Fibroblast of peridontal ligament (primary cell): ENCODE results near the gene SNED1.

ENCODE experiments used
- DNase-seq: peaks from one replicate; pipeline ENCODE4 v3.0.0-alpha.2; 2010; ENCODE audit errors: extremely low read depth

The SNED1 gene

GRCh38 chr2:241006412-241006811, 8.0 kb downstream of the SNED1 start:
- DNase-seq: no peak

GRCh38 chr2:241007111-241007510, 8.7 kb downstream of the SNED1 start:
- DNase-seq: no peak

- DNase-seq: no peak
Measured at GRCh38 chr2:241007880-241008710, 9.7 kb downstream of the SNED1 start.

GRCh38 chr2:241008711-241009121, 10.3 kb downstream of the SNED1 start:
- no peak for DNase-seq

GRCh38 chr2:241009191-241009590, 10.8 kb downstream of the SNED1 start:
- no peak for DNase-seq

- DNase-seq: peak; percentile 72
Measured at GRCh38 chr2:241009601-241010530, 11.4 kb downstream of the SNED1 start.

GRCh38 chr2:241010531-241011295, 12.3 kb downstream of the SNED1 start:
- no peak for DNase-seq

- DNase-seq: no peak
Measured at GRCh38 chr2:241011296-241011600, 12.8 kb downstream of the SNED1 start.

GRCh38 chr2:241011751-241012510, 13.5 kb downstream of the SNED1 start:
- DNase-seq: no peak

GRCh38 chr2:241014224-241014623, 15.8 kb downstream of the SNED1 start:
- DNase-seq: no peak

GRCh38 chr2:241014764-241015163, 16.3 kb downstream of the SNED1 start:
- no peak for DNase-seq

- DNase-seq: no peak
Measured at GRCh38 chr2:241015439-241015838, 17.0 kb downstream of the SNED1 start.

- no peak for DNase-seq
Measured at GRCh38 chr2:241017228-241017940, 19.0 kb downstream of the SNED1 start.

GRCh38 chr2:241018051-241018891, 19.9 kb downstream of the SNED1 start:
- DNase-seq: no peak

- DNase-seq: no peak
Measured at GRCh38 chr2:241019441-241020139, 21.2 kb downstream of the SNED1 start.

GRCh38 chr2:241020201-241020600, 21.8 kb downstream of the SNED1 start:
- no peak for DNase-seq

- no peak for DNase-seq
Measured at GRCh38 chr2:241020629-241021190, 22.3 kb downstream of the SNED1 start.

- DNase-seq: peak; percentile 9
Measured at GRCh38 chr2:241025639-241026038, 27.2 kb downstream of the SNED1 start.
